GM18951 (cell line): Measurements from ENCODE around the gene FNBP1.

ENCODE experiments used
- POLR2A ChIP-seq: IDR thresholded peaks from 4 replicates; pipeline ENCODE4 v1.6.1; 2011; ENCODE audit warnings: mild to moderate bottlenecking; ENCODE audit not compliant: insufficient read length, insufficient read depth; ENCODE audit errors: extremely low read depth
- in situ Hi-C: fragments of 300-500 bp; cut with MboI; formaldehyde crosslinking; loops from one replicate; pipeline ENCODE4 v1.12.0; 2022; ENCODE audit warnings: low sequenced_read_pairs, mixed read lengths, inconsistent platforms; ENCODE audit not compliant: unreplicated experiment

FNBP1 gene

GRCh38 chr9:130042885-130043653, at the start of gene FNBP1:
FNBP1 (minus strand) TSS chr9:130043189; CDS start chr9:130042975, 214 bp downstream.
- in situ Hi-C loops = no loop called here
- peak; percentile 91 for TF ChIP-seq POLR2A

- no peak for TF ChIP-seq POLR2A
- in situ Hi-C loops = loop anchor here (10.0 kb wide), 1 partner anchor 206 kb away; no protein-coding TSS in a partner anchor
Observed at GRCh38 chr9:130090915-130091314, 47.9 kb upstream of the FNBP1 start.

GRCh38 chr9:130089141-130089540, 46.2 kb upstream of the FNBP1 start:
- in situ Hi-C loops = no loop called here
- no peak for TF ChIP-seq POLR2A

- in situ Hi-C loops = no loop called here
- TF ChIP-seq POLR2A = no peak
Observed at GRCh38 chr9:130088051-130088450, 45.1 kb upstream of the FNBP1 start.

- no peak for TF ChIP-seq POLR2A
- in situ Hi-C loops = no loop called here
Observed at GRCh38 chr9:130084337-130084736, 41.3 kb upstream of the FNBP1 start.

GRCh38 chr9:130078547-130078946, 35.6 kb upstream of the FNBP1 start:
- no peak for TF ChIP-seq POLR2A
- in situ Hi-C loops = no loop called here

GRCh38 chr9:130073373-130073772, 30.4 kb upstream of the FNBP1 start:
- in situ Hi-C loops = no loop called here

GRCh38 chr9:130072515-130073235, 29.7 kb upstream of the FNBP1 start:
- no peak for TF ChIP-seq POLR2A
- in situ Hi-C loops = no loop called here

More at GRCh38 chr9:130073373-130073772, 30.4 kb upstream of the FNBP1 start:
- TF ChIP-seq POLR2A = no peak

- in situ Hi-C loops = no loop called here
- no peak for TF ChIP-seq POLR2A
Observed at GRCh38 chr9:130069048-130069447, 26.1 kb upstream of the FNBP1 start.

- no peak for TF ChIP-seq POLR2A
- in situ Hi-C loops = no loop called here
Observed at GRCh38 chr9:130064621-130065020, 21.6 kb upstream of the FNBP1 start.

GRCh38 chr9:130062750-130063149, 19.8 kb upstream of the FNBP1 start:
- no peak for TF ChIP-seq POLR2A
- in situ Hi-C loops = no loop called here

GRCh38 chr9:130060296-130060695, 17.3 kb upstream of the FNBP1 start:
- TF ChIP-seq POLR2A = no peak
- in situ Hi-C loops = no loop called here

- TF ChIP-seq POLR2A = no peak
- in situ Hi-C loops = no loop called here
Observed at GRCh38 chr9:130058887-130059286, 15.9 kb upstream of the FNBP1 start.

GRCh38 chr9:130058154-130058553, 15.2 kb upstream of the FNBP1 start:
- TF ChIP-seq POLR2A = no peak
- in situ Hi-C loops = no loop called here

- TF ChIP-seq POLR2A = no peak
- in situ Hi-C loops = no loop called here
Observed at GRCh38 chr9:130054820-130055219, 11.8 kb upstream of the FNBP1 start.
